HL-60 (cell line): ENCODE measurements around the gene TBC1D24.
A peak's percentile ranks its signal among the peaks of the same experiment; 100 is the strongest.

Experiments
- DNase-seq, 2 experiments: peaks; one replicate each; pipeline ENCODE4 v3.0.0-alpha.2; 2010 to 2020; ENCODE audit warnings: low read depth in 1 of 2, low spot score in 1 of 2
- H3K27ac ChIP-seq: fragments of 250-450 bp; sonication (Bioruptor Pico); replicated peaks from 2 replicates; pipeline ENCODE4 v1.5.1; 2020; ENCODE audit warnings: mild to moderate bottlenecking, moderate library complexity
- H3K27me3 ChIP-seq: fragments of 250-450 bp; sonication (Bioruptor Pico); 2 replicates; pipeline ENCODE4 v1.5.1; 2021; ENCODE audit warnings: mild to moderate bottlenecking, moderate library complexity; ENCODE audit not compliant: insufficient read depth, poor library complexity, severe bottlenecking
- H3K4me3 ChIP-seq: replicated peaks from 2 replicates; pipeline ENCODE4 v1.5.1; 2011; ENCODE audit warnings: mild to moderate bottlenecking, control low read depth, low read length; ENCODE audit not compliant: insufficient read depth
- GABPA ChIP-seq: IDR thresholded peaks from 2 replicates; pipeline ENCODE4 v1.6.1; 2012; ENCODE audit warnings: low read depth
- POLR2AphosphoS5 ChIP-seq: IDR thresholded peaks from 2 replicates; pipeline ENCODE4 v1.6.1; 2012; ENCODE audit warnings: low read depth
- SPI1 ChIP-seq: IDR thresholded peaks from 2 replicates; pipeline ENCODE4 v1.6.1; 2012; ENCODE audit warnings: low read depth, mild to moderate bottlenecking, borderline replicate concordance
- TF ChIP-seq, protein P1 (sequence below): IDR thresholded peaks from one replicate; pipeline ENCODE4 v1.5.1; 2011; ENCODE audit warnings: low read length, control low read depth, inconsistent platforms; ENCODE audit not compliant: insufficient read depth
- TF ChIP-seq, protein P2 (sequence below): IDR thresholded peaks from 2 replicates; pipeline ENCODE4 v1.6.1; 2012; ENCODE audit warnings: low read depth; ENCODE audit not compliant: insufficient replicate concordance

Gene TBC1D24

DNA sequence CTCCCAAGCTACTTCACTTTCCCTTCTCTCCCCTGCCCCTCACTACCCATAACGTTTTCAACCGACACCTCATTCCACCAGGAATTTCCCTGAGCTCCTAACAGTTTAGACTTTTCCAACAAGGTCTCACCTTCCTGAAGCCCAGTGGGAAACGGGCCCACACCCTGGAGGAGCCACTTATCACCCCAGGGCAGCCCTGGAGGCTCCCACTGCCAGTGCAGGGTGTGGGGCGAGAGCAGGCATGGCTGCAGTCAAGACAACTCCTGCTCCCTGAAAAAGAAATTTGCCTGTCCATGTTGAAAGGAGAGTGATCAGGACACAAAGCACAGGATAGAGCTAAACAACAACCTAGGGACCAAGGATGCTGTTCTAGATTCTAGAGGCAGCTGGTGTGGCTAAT, 47.4 kb upstream of the TBC1D24 start:
- Histone ChIP-seq H3K4me3 (no peak overlapping the region), H3K27me3 (no peaks in the 10 kb centered on the region), H3K27ac (no peak overlapping the region)
- TF ChIP-seq POLR2AphosphoS5, result no peak
- TF ChIP-seq SPI1, result no peak
- no peak for TF ChIP-seq GABPA
- TF ChIP-seq, protein P1, sequence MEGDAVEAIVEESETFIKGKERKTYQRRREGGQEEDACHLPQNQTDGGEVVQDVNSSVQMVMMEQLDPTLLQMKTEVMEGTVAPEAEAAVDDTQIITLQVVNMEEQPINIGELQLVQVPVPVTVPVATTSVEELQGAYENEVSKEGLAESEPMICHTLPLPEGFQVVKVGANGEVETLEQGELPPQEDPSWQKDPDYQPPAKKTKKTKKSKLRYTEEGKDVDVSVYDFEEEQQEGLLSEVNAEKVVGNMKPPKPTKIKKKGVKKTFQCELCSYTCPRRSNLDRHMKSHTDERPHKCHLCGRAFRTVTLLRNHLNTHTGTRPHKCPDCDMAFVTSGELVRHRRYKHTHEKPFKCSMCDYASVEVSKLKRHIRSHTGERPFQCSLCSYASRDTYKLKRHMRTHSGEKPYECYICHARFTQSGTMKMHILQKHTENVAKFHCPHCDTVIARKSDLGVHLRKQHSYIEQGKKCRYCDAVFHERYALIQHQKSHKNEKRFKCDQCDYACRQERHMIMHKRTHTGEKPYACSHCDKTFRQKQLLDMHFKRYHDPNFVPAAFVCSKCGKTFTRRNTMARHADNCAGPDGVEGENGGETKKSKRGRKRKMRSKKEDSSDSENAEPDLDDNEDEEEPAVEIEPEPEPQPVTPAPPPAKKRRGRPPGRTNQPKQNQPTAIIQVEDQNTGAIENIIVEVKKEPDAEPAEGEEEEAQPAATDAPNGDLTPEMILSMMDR, result no peak
- TF ChIP-seq, protein P2, sequence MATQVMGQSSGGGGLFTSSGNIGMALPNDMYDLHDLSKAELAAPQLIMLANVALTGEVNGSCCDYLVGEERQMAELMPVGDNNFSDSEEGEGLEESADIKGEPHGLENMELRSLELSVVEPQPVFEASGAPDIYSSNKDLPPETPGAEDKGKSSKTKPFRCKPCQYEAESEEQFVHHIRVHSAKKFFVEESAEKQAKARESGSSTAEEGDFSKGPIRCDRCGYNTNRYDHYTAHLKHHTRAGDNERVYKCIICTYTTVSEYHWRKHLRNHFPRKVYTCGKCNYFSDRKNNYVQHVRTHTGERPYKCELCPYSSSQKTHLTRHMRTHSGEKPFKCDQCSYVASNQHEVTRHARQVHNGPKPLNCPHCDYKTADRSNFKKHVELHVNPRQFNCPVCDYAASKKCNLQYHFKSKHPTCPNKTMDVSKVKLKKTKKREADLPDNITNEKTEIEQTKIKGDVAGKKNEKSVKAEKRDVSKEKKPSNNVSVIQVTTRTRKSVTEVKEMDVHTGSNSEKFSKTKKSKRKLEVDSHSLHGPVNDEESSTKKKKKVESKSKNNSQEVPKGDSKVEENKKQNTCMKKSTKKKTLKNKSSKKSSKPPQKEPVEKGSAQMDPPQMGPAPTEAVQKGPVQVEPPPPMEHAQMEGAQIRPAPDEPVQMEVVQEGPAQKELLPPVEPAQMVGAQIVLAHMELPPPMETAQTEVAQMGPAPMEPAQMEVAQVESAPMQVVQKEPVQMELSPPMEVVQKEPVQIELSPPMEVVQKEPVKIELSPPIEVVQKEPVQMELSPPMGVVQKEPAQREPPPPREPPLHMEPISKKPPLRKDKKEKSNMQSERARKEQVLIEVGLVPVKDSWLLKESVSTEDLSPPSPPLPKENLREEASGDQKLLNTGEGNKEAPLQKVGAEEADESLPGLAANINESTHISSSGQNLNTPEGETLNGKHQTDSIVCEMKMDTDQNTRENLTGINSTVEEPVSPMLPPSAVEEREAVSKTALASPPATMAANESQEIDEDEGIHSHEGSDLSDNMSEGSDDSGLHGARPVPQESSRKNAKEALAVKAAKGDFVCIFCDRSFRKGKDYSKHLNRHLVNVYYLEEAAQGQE, result no peak
- DNase-seq, result no peak

DNA sequence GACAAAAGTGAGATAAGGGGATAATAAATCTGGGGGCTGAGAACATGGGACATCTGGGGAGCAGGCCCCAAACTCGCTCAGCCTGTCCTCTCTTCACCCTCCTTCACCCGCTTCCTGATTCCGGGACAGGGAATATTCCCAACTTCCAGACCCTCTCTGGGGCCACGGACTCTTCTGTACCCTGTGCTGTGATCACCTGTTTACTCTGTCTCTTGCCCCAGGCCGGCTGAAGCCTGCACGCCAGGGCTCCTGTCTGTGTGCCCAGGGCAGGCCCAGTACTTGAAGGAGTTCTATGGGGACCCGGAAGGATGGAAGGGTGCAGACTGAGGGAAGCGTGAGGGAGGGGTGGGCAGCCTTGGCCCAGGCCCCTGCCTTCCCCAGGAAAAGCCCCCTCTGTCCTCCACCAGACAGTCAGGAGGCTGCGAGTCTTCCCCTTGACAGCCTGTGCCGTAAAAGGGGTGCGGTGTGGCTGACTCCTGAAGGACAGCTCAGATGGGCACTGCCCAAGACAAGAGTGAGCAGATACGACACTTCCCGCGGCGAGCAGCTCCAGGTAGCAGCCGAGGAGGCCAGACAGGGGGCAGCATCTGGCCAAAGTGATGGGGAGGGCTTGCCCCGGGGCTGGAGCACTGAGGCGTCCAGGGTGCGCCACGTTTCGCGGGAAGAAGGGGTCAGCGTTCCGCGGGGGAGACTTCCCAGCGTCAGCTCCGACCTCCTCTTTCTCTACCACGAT, 46.7 kb upstream of the TBC1D24 start:
- Histone ChIP-seq H3K27me3 (no peaks in the 10 kb centered on the region), H3K27ac (peak overlapping the region; percentile 59; the same call in 1 of the 2 replicates), H3K4me3 (peak overlapping the region; percentile 62)
- TF ChIP-seq GABPA (no peak), SPI1 (no peak), POLR2AphosphoS5 (no peak)
- TF ChIP-seq, protein P1, result no peak
- TF ChIP-seq, protein P2, result no peak
- DNase-seq, result no peak

DNA sequence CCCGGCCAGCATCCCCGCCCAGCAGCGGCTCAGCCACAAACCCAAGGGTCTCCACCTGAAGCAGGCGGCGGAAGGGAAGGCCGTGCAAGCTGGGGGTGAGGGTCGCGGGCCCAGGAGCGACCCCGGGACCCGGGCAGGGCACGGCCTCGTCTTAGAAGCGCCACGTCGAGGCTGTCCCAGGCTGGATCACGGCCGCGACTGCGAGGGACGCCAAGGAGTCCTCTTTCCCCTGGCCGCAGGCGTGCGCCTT, 46.2 kb upstream of the TBC1D24 start:
- no peak for DNase-seq
- no peak for TF ChIP-seq POLR2AphosphoS5
- TF ChIP-seq, protein P1, result no peak
- no peak for TF ChIP-seq GABPA
- TF ChIP-seq, protein P2, result no peak
- TF ChIP-seq SPI1, result no peak
- no peaks in the 10 kb centered on the region for H3K27me3 ChIP-seq
- peak overlapping the region; percentile 59 for H3K27ac ChIP-seq
- H3K4me3 ChIP-seq, result peak overlapping the region; percentile 62
